Measurements from ENCODE around the gene CXCR4. TPM values are rescaled to one million over a fixed set of nuclear protein-coding genes. Genes with fewer than 3 reads are reported as not detected.

The CXCR4 gene
- total and polyA plus RNA-seq, 2 of the 4 experiments (the other 2 are of a cell fraction): not detected

DNA sequence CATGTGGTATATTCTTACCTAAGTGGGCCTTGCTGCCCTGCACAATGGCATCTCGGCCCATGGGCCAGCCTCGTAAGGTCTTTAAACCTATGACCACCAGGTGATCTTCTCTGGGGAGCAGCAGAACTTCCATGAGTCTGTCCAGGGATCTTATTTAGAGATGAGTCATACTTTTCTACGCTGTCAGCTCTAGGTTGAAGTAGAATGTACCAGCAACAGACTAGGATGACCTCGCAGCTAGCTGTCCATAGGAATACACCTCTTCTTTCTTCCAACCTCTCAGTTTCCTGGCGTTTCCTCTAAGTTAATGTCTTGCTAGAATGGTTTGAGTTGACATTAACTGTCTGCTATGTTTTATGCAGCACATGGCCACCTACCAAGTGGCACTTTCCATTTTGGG lies 15.6 kb upstream of the CXCR4 start:
- no TSS peak for BruUV-seq (replicated peaks)
- no peaks in the 10 kb centered on the region for H4K20me1 ChIP-seq (ENCODE audit: insufficient read depth, low read length)
- no peak overlapping the region for H2BK15ac ChIP-seq (ENCODE audit: low read depth, low read length)
- no peaks in the 10 kb centered on the region for H3K4me1 ChIP-seq (ENCODE audit: control insufficient read depth, insufficient read depth, low read length)
- in situ Hi-C loops (cut with MboI; ENCODE audit: low sequenced_read_pairs): no loop called here
- no peaks in the 10 kb centered on the region for H3K36me3 ChIP-seq (ENCODE audit: control insufficient read depth, insufficient read depth, low read length)
- no peak overlapping the region for H4K5ac ChIP-seq (ENCODE audit: low read depth, low read length)
- no peak for DNase-seq
- H3K56ac ChIP-seq (ENCODE audit: extremely low read depth, insufficient read depth, low read length): no peak overlapping the region
- H3K9me3 ChIP-seq (ENCODE audit: control insufficient read depth, insufficient read depth, low read length): no peaks in the 10 kb centered on the region
- intact Hi-C loops (cut with micrococcal nuclease): no loop called here
- no peak overlapping the region for H3K4me2 ChIP-seq (ENCODE audit: low read depth, low read length)
- no peak overlapping the region for H2AK5ac ChIP-seq (ENCODE audit: low read depth, low read length)
- H3K9ac ChIP-seq (ENCODE audit: low read depth, low read length): no peak overlapping the region
- no peak overlapping the region for H3K4ac ChIP-seq (ENCODE audit: low read depth, low read length)
- H3K9me1 ChIP-seq (ENCODE audit: insufficient read depth, low read length): no peaks in the 10 kb centered on the region
- no peak overlapping the region for H2AK9ac ChIP-seq (replicated peaks; ENCODE audit: low read depth, low read length, poor library complexity)
- H4K8ac ChIP-seq (ENCODE audit: low read depth in 2 of 2, low read length in 2 of 2): no peak overlapping the region
- no peak overlapping the region for H3K23ac ChIP-seq (ENCODE audit: low read depth, low read length)
- no peak overlapping the region for H2AFZ ChIP-seq (replicated peaks; ENCODE audit: low read length, poor library complexity)
- TF ChIP-seq CEBPB (IDR thresholded peaks at IDR 0.05; ENCODE audit: low read depth, low read length): no peak
- no peak for TF ChIP-seq BHLHE40 (IDR thresholded peaks at IDR 0.05; ENCODE audit: low read depth, low read length)
- TF ChIP-seq POLR2A (IDR thresholded peaks at IDR 0.05; ENCODE audit: low read depth, low read length): no peak
- TF ChIP-seq MXI1 (IDR thresholded peaks at IDR 0.05; ENCODE audit: borderline replicate concordance, low read depth, low read length): no peak
- TF ChIP-seq, protein P1, sequence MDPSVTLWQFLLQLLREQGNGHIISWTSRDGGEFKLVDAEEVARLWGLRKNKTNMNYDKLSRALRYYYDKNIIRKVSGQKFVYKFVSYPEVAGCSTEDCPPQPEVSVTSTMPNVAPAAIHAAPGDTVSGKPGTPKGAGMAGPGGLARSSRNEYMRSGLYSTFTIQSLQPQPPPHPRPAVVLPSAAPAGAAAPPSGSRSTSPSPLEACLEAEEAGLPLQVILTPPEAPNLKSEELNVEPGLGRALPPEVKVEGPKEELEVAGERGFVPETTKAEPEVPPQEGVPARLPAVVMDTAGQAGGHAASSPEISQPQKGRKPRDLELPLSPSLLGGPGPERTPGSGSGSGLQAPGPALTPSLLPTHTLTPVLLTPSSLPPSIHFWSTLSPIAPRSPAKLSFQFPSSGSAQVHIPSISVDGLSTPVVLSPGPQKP (IDR thresholded peaks at IDR 0.05; ENCODE audit: borderline replicate concordance, low read depth, low read length): no peak
- no peak for TF ChIP-seq MAFK (IDR thresholded peaks at IDR 0.05; ENCODE audit: low read depth, low read length)
- TF ChIP-seq, protein P2, sequence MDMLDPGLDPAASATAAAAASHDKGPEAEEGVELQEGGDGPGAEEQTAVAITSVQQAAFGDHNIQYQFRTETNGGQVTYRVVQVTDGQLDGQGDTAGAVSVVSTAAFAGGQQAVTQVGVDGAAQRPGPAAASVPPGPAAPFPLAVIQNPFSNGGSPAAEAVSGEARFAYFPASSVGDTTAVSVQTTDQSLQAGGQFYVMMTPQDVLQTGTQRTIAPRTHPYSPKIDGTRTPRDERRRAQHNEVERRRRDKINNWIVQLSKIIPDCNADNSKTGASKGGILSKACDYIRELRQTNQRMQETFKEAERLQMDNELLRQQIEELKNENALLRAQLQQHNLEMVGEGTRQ (IDR thresholded peaks at IDR 0.05; ENCODE audit: low read depth, low read length): no peak
- no peak for TF ChIP-seq MAZ (IDR thresholded peaks at IDR 0.05; ENCODE audit: borderline replicate concordance, low read depth, low read length)
- TF ChIP-seq NFE2L2 (IDR thresholded peaks at IDR 0.05; ENCODE audit: low read depth, low read length): no peak
- no peak for TF ChIP-seq RCOR1 (IDR thresholded peaks at IDR 0.05; ENCODE audit: insufficient replicate concordance, low read length)
- TF ChIP-seq RAD21 (IDR thresholded peaks at IDR 0.05; ENCODE audit: low read length): no peak
- TF ChIP-seq CHD1 (IDR thresholded peaks at IDR 0.05; ENCODE audit: low read depth, low read length): no peak
- no peak overlapping the region for H3K18ac ChIP-seq (ENCODE audit: low read depth, low read length)
- H3K27ac ChIP-seq (ENCODE audit: insufficient read depth, low read length): no peak overlapping the region
- no peak overlapping the region for H3K4me3 ChIP-seq (ENCODE audit: insufficient read depth, low read depth, low read length)
- POLR2A ChIA-PET (ENCODE audit: unreplicated experiment): no interaction called here
- dilution Hi-C loops (cut with HindIII; ENCODE audit: low sequenced_read_pairs, unreplicated experiment): no loop called here
- H2BK5ac ChIP-seq (ENCODE audit: low read depth, low read length, poor library complexity, severe bottlenecking): no peak overlapping the region
- H4K91ac ChIP-seq (ENCODE audit: insufficient read depth, low read depth, low read length): no peak overlapping the region
- H3K27me3 ChIP-seq (ENCODE audit: control insufficient read depth, insufficient read depth, low read length): no peaks in the 10 kb centered on the region
- no peaks in the 10 kb centered on the region for H3K79me1 ChIP-seq (ENCODE audit: low read depth in 1 of 2, low read length in 2 of 2)
- no peak overlapping the region for H3K14ac ChIP-seq (replicated peaks; ENCODE audit: low read depth, low read length)
- no peak overlapping the region for H2BK20ac ChIP-seq (ENCODE audit: low read depth, low read length)
- no peak overlapping the region for H2BK120ac ChIP-seq (ENCODE audit: low read depth, low read length)
- WGBS, 2 experiments (ENCODE audit: extremely low coverage in 2 of 2, insufficient read length in 1 of 2): 61% methylated on average over 3 of the region's 5 CpGs; no CpG with 5 or more reads in 1 of the 2 experiments
- ATAC-seq (ENCODE audit: low read depth): no peak
- CTCF ChIA-PET: no interaction called here
